GM21825 (cell line): ENCODE results near the gene OXCT2.
"Not testable (repeated sequence)": the region's sequence is repeated elsewhere in the genome, so short reads cannot be mapped to it uniquely, and the experiment has no call there.

Experiments
- ATAC-seq: cut with Tn5 transposase; IDR thresholded peaks from one replicate; pipeline ENCODE4 v1.9.1; 2021; ENCODE audit warnings: mild to moderate bottlenecking, moderate library complexity; ENCODE audit not compliant: unreplicated experiment

Gene OXCT2

GRCh38 chr1:39771022-39771532 is at the start of gene OXCT2:
Gene OXCT2 (minus strand): TSS chr1:39771348. CDS start chr1:39771255, 93 bp downstream.
- not testable (repeated sequence) for ATAC-seq

- ATAC-seq: no peak
These were observed 48.1 kb upstream of the OXCT2 start for GRCh38 chr1:39819091-39819812.

- ATAC-seq: no peak
These were observed 47.3 kb upstream of the OXCT2 start for GRCh38 chr1:39818482-39818881.

- ATAC-seq: peak; percentile 72
These were observed 46.2 kb upstream of the OXCT2 start for GRCh38 chr1:39817091-39817932.

GRCh38 chr1:39816415-39817090 is 45.4 kb upstream of the OXCT2 start:
- peak; percentile 52 for ATAC-seq

GRCh38 chr1:39812913-39813312 is 41.8 kb upstream of the OXCT2 start:
- no peak for ATAC-seq

- no peak for ATAC-seq
These were observed 37.8 kb upstream of the OXCT2 start for GRCh38 chr1:39808784-39809517.

- no peak for ATAC-seq
These were observed 34.2 kb upstream of the OXCT2 start for GRCh38 chr1:39805385-39805784.

- ATAC-seq: no peak
These were observed 31.5 kb upstream of the OXCT2 start for GRCh38 chr1:39802496-39803260.

- ATAC-seq: no peak
These were observed 29.3 kb upstream of the OXCT2 start for GRCh38 chr1:39800471-39800835.

- peak; percentile 70 for ATAC-seq
These were observed 28.8 kb upstream of the OXCT2 start for GRCh38 chr1:39799770-39800470.

- peak; percentile 88 for ATAC-seq
These were observed 28.0 kb upstream of the OXCT2 start for GRCh38 chr1:39798859-39799769.

GRCh38 chr1:39795651-39796050 is 24.5 kb upstream of the OXCT2 start:
- ATAC-seq: no peak

- no peak for ATAC-seq
These were observed 20.7 kb upstream of the OXCT2 start for GRCh38 chr1:39791838-39792237.

- no peak for ATAC-seq
These were observed 18.5 kb upstream of the OXCT2 start for GRCh38 chr1:39789571-39790110.

GRCh38 chr1:39788758-39789570 is 17.8 kb upstream of the OXCT2 start, which contains the start of gene BMP8B:
Gene BMP8B (minus strand): TSS chr1:39788865. CDS start chr1:39788485, 380 bp downstream.
- peak; percentile 65 for ATAC-seq

GRCh38 chr1:39788426-39788757 is 17.2 kb upstream of the OXCT2 start:
- peak; percentile 16 for ATAC-seq
